Posterior vena cava (tissue), 2 donors: Measurements from ENCODE around the gene ACVRL1. TPM values are rescaled to one million over a fixed set of nuclear protein-coding genes. Genes with fewer than 3 reads are reported as not detected.

ENCODE experiments used
- DNase-seq: peaks from one replicate; pipeline ENCODE4 v3.0.0-alpha.2; 2020; ENCODE audit warnings: low spot score
- intact Hi-C, 2 donors: fragments of 100-400 bp; cut with DNase I; formaldehyde crosslinking; loops; one replicate each; pipeline versions ENCODE4 v1.14.1 to v1.14.2; 2022 to 2023
- total RNA-seq, 2 donors: library from RNA; stranded (reverse); fragmentation: NEBNext Ultra II Directional; extraction: Animal tissue kit (Norgen Biotek cat#: 25700); gene quantifications; one replicate each; pipeline ENCODE4 v1.2.1, GENCODE V29; 2021
- donor health status: DM: yes; HTN: yes; CAD: no.
- donor health status: DM: yes; HTN: yes; CAD: no.

ACVRL1 gene
- total RNA-seq, 2 donors from 2014 or later, result 74.4 to 95.7 TPM

DNA sequence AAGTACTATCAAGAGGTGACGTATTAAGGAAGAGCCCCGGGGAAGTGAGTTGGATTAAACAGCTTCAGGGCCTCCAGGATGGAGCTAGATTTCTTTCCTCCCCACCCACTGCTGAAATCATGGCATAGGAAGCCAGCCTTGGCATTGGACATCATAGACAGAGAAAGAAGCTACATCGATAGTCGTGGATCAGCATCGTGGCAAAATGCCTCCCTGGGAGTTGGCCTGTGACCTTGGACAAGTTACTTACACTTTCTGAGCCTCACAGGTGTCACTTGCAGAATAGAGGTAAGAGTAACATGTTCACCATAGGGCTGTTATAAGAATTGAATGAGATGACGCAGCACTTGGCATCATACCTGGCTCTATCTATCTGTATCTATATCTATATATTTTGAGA, 13.5 kb upstream of the ACVRL1 start:
- intact Hi-C loops, result loop anchor here in 1 of 2 donors (1.0 kb wide), 1 partner anchor 96 kb away; no protein-coding TSS in a partner anchor
- DNase-seq, result no peak

DNA sequence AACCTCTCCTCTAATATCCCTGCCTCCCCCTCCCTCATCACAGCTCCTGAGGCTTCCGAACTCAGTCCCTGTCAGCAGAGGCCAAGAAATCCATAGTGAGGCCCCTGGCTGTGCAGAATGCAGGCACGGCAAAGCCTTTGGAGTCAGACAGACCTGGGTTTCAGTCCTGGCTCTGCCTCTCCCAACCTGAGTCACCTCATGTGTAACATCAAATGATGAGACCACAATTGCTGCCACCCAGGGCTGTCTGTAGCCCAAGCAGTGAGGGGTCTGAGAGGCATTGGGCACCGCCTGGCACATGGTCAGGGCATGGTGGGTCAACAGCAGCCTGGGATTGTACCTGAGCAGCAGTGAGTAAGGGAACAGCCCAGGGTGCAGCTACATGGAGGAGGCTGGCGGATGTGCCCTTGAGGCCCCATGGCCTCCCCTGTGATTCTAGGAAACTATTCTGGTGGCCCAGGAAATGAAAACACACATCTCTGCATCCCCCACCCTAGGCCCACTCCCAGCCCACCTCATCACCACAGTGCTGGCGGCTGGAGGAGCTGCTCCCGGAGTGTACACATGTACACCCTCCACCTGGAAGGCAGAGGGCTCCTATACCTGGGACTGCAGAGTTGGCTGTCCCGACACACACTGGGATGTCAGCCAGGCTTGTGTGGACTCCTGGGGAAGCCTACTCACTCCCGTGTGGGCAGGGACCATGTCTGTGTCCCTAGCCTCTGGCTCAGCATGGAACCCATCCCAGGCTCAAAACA, 11.7 kb upstream of the ACVRL1 start:
- DNase-seq, result peak; percentile 67
- intact Hi-C loops, result no loop called here

DNA sequence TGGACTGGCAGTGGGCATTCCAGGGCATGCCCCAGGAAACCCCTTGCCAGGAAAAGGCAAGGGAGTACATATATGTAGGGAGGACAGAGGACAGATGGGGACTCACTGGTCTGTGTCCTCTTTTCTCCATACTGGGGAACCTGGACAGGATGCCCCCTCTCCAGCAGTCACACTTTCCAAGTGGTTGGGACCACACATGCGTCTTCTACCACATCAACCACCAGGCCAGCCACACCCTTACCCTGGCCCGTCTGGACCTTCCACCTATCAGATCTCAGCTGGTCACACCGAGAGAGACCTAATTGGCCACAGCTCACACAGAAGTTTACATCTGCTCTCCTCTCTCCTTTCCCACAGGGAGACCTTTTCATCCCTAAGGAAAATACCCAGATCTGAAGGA, 11.1 kb upstream of the ACVRL1 start:
- peak; percentile 52 for DNase-seq
- intact Hi-C loops, result no loop called here

DNA sequence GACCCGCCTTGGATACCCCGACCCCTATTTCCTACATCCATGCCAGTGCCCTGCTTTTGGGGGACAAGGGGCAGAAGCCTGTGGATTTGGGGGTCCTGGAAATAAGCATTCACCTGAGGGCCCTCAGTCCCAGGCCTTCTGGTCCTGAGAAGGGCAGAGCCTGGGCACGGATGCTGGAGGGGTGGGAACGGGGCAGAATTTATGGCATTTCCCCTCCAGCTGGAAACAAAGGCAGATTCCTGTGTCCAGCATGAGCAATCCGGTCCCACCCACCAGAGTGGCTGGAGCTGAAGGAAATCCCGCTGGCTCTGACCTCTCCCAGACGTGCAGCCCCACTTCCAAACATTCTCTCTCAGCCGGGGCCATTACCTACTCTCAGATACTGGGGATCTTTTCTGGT, 10.1 kb upstream of the ACVRL1 start:
- intact Hi-C loops, result no loop called here
- DNase-seq, result peak; percentile 83

DNA sequence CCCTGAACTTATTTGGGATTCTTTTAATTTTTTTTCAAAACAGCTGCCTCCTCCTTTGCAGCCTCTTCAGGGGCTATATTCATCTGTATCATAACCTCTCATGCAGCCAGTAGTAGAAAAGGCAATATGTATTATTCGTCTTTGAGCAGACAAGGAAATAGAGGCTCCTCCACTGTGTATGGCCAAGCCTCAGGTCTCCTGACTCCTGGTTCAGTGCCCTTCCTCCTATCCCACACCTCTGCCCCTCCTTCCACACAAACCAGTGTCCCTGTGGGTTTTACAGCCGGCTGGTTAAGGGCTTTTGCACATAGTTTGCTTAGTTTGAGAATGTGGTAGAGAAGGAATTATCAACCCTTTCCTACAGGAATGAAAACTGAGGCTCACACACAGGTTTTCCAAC, 8.8 kb upstream of the ACVRL1 start:
- DNase-seq, result no peak
- intact Hi-C loops, result no loop called here

DNA sequence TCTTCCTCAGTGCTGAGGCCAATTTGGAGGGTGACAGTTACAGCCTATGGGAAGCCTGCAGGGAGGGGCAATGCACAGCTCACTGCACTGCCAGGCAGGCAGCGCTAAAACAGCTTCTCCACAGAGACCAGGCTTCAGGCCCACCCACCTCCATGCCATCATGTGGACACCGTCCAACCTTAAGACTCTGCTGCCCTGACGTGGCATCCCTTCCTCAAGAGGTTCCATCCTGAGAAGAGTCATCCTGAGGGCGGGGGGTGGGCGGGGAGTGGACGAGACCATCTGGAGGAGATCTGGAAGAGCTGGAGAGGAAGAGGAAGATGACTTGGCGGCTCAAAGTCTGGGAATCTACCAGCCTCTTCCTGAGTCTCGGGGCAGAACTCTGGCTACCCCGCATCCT, 8.4 kb upstream of the ACVRL1 start:
- peak; percentile 43 for DNase-seq
- intact Hi-C loops, result no loop called here

DNA sequence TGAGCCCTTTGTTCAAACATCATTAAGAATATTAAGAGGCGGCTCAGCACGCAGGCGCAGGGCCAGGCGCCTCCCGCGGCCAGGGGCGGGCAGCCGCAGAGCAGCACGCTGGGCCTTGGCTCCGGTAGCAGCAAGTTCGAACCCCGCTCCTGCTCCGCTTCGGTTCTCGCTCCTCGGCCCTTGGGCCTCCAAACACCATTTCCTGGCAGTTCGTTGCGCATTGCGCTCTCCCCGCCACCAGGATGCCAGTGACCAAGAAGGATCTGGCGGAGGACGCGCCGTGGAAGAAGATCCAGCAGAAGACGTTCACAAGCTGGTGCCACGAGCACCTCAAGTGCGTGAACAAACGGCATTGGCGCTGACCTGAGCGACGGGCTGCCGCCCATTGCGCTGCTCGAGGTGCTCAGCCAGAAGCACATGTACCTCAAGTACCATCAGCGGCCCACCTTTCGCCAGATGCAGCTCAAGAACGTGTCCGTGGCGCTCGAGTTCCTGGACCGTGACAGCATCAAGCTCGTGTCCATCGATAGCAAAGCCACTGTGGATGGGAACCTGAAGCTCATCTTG, 6.9 kb upstream of the ACVRL1 start:
- peak; percentile 62 for DNase-seq
- intact Hi-C loops, result no loop called here

DNA sequence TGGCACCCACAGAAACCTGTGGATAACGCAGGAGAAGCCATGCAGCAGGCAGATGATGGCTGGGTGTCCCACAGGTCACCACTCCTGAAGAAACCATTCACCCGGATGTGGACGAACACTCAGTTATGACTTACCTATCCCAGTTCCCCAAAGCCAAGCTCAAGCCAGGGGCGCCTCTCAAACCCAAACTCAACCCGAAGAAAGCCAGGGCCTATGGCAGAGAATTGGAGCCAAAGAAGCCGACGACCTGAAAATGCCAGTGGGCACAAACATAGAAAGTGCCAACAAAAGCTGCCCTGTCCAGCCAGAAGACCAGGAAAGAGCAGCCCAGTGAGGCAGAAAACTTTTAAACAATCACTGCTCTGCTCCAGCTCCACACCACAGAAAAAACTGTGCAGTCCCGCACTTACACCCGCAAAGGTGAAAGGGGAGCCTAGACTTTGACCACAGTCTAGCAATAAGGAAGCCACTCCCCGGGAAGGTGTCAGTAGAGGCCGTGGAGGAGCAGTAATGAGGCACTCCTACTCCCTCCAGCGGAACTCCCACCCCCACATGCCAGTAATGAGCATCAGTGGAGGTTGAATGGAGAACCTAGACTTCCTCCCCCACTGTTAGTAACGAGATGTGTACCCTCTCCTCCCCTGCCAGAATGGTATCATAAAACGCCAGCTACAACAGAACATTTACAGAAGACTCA, 6.0 kb upstream of the ACVRL1 start:
- DNase-seq, result no peak
- intact Hi-C loops, result no loop called here

DNA sequence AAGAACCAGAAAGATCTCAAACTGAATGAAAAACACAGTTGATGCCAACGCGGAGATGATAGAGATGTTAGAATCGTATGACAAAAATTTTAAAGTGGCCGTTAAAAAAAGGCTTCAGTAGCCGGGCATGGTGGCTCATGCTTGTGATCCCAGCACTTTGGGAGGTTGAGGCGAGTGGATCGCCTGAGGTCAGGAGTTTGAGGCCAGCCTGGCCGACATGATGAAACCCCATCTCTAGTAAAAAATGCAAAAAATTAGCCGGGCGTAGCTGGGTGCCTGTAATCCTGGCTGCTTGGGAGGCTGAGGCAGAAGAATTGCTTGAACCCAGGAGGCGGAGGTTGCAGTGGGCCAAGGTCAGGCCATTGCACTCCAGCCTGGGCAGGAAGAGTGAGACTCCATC, 5.4 kb upstream of the ACVRL1 start:
- peak; percentile 40 for DNase-seq
- intact Hi-C loops, result no loop called here

DNA sequence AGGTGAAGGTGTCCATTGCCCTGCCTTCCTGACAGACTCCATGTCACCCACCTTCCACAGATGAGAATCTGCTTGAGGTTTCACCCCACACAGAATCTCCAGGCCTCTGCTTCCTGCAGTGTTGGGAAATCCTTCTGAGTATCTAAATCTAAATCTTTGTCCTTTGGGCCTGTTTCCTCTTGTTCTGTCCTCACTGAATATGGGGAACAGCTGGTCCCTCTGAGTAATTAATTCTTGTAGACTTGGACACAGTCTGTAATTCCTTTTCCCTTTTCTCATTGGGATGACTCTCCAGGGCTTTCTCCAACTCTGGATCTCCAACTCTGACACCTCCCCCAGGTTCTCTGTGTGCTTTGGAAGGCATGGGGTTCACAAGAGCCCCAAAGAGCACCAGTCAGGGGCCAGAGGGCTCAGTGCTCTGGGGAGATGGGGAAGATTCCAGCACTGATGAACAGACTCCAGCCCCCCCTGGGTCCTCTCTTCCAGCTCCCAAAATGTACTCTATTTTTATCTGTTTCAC, 2.3 kb upstream of the ACVRL1 start:
- peak; percentile 65 for DNase-seq
- intact Hi-C loops, result no loop called here

DNA sequence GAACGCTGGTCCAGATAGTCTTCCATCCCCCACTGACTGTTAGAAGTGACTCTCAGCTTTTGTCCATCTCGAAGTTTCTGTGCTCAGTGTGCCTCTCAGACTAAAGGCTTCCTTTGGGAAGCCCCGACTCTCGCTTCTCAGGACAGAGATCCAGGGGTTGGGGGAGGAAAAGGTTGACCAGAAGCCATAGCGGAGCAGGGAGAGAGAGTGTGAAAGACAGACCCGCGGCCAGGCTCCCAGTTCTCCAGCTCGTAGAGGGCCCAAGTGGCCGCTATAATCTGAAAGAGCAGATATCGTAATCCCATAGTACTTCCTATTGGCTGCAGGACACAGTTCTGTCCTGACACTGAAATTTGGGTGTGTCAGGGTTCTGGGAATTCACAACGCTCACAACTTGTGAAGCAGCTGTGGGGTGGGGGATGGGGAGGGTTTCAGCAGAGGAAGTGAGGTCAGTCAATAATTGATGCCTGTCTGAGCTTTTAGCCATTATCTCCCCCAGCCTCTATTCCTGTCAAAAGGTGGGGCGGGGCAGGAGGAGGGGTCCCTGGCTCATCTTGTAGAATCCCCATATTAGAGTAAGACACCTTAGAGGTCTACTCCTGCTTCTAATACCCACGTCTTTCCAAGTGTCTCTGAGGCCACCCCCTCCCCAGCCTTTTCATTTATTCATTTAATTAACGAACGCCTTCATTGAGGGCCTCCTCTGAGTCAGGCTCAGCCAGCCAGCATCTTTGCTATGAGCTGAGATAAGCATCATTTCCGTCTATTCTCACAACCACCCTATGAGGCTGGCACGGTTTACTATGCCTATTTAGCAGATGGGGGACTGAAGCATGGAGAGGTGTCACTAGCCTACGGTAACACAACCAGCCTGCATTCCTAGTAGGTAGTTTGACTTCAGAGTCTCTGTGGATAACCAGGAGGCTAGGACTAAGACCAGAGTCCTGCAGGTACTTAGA, 1.6 kb upstream of the ACVRL1 start:
- intact Hi-C loops, result no loop called here
- DNase-seq, result peak; percentile 92

DNA sequence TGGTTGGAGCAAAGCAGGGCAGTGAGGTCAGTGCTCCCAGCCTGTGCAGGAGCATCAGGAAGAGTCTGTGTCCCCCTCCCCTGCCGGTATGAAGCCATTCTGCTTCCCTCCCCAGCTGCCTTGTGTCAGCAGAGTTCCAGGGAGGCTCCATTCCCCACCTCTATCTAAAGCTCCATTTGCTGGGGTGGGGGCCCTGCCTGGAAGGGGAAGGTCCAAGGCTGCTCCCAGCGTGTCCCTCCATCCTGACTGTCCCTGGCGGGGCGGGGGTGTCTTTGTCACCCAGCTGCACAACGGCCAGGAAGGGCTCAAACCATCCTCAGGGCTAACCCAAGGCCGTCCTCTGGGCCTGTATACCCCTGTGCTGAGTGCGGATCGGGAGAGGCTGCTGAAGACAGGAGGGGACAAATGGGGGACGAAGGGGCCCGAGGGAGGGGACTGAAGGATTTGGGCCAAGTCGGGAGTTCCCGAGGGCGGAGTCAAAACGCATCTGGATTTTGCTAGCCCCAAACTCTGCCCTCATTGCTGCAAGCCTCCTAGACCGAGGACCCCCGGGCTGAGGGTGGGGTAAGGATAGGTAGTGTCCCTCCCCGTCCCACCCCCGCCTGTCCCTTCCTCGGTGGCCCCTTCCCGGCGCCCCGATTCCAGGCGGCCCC, 748 bp upstream of the ACVRL1 start:
- intact Hi-C loops, result no loop called here
- peak; percentile 81 for DNase-seq

DNA sequence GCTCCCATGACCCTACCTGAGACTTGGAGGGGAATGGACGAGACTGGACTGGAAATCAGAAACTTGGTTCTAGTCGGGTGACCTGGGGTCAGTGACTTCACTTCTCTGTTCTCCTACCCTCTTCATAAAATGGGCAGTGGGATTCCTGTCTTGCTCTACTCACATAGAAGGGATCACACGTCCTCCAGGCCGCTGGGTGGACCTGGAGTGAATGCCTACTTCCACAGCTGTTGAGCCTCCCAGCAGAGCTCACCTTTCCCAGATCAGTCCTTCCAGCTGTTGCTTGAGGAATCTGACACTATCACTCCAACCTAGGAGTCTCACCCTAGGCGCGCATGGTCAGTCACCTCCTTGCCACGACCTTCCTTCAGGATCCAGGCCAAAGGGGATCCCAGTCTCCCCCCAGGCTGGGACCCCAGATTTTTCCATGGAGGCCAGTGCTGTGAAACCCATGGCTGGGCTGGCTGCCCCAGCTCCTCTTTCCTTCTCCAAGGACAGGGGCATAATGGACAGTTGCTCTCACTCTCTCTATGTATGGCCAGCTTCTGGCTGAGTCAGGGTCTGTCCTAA, 637 bp downstream of the ACVRL1 start:
- peak; percentile 72 for DNase-seq
- intact Hi-C loops, result no loop called here

DNA sequence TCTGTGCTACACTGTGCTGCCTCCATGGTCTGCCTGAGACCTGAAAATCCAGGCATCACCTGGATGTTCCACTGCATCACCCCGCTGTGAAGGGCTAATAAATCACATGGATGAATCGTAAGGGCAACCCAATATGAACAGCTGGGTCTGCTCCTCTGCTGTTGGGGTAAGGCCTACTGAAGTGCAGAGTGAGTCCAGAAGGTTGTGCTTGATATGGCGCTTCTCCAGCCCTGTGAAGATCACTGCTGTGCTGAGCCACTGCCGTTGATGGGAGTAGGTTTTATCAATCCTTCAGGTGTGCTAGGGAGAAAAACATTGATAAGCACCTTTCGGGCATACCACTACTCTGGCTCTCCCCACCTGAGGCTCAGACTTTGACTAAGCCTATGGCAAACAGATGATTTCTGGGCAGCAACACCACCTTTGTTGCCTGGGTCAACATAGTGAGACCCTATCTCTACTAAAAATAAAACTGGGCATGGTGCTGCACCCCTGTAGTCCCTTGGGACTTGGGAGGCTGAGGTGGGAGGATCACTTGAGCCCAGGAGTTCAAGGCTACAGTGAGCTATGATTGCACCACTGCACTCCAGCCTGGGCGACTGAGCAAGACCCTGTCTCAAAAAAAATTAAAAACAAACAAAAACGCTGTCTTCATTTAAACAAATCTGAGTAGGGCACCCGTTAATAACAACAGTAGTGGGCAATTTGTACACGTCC, 1.7 kb downstream of the ACVRL1 start:
- intact Hi-C loops, result no loop called here
- DNase-seq, result no peak

DNA sequence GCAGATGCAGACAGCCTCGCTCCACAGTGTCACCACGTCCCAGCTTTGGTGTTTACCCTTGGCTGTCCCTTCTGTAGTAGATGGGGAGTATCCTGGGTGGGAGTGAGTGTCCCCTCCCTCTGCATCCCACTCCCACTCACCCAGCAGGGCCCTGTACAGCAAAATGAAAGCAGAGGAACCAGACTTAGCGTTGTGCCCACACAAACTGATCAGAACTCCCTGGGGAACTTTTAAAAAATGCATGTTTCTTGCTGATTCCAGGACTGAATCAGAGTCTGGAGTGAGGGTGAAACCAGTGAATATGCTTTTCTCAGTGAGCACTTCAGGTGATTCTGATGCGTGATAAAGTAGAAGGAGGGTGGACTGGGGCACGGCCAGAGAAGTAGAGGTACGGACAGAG, 2.9 kb downstream of the ACVRL1 start:
- DNase-seq, result no peak
- intact Hi-C loops, result loop anchor here in 1 of 2 donors (10.0 kb wide), 1 partner anchor 75 kb away; no protein-coding TSS in a partner anchor

DNA sequence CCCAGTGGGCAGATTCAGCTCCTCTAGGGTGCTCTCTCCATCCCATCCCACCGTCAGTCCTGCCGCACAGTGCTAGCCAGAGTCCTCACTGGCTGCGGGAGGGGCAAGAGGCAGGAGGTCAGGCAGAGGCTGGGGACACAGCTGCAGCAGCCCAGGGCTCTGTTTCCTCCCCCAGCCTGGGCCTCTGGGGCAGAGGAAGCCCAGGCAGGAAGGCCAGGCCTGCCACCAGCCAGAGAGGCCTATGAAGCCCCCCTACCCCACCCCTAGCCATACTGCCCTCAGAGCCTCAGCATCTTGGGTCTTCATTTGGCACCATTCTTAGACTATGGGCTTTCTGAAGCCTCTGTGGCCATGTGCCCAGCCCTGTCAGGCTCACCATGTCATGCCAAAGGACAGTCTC, 3.4 kb downstream of the ACVRL1 start:
- no peak for DNase-seq
- intact Hi-C loops, result loop anchor here in 1 of 2 donors (10.0 kb wide), 1 partner anchor 74 kb away; no protein-coding TSS in a partner anchor

DNA sequence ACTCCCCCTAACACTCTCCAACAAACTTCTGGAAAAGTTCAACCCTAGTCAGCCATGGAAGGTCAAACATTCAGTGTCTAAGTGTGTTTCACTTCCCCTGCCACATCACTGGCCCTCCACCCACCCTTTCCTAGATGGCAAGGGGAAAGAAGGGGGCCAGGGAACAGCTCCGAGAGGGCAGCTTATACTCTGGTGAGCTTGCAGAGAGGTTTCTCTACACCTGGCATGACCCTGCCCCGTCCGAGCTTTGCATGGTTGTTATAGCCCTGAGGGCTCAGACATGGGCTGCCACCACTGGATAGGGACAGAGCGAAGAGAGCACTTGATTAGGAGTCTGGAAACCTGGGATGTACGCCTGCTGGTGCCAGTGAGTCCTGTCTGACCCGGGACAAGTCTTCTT, 4.0 kb downstream of the ACVRL1 start:
- DNase-seq, result no peak
- intact Hi-C loops, result loop anchor here in 1 of 2 donors (10.0 kb wide), 1 partner anchor 73 kb away; no protein-coding TSS in a partner anchor
